ENCODE measurements around the gene KRT20. TPM values are rescaled to one million over a fixed set of nuclear protein-coding genes. Genes with fewer than 3 reads are reported as not detected.

KRT20 gene
- polyA plus RNA-seq, 3 donors: not detected

GRCh38 chr17:40852364-40852763 lies 32.7 kb downstream of the KRT20 start:
- no peak for DNase-seq
- no peaks in the 10 kb centered on the region for H3K4me1 ChIP-seq (ENCODE audit: control insufficient read depth in 1 of 2, insufficient read depth in 2 of 2, low read length in 2 of 2)
- no peak overlapping the region for H3K4me2 ChIP-seq (replicated peaks; ENCODE audit: extremely low read depth, low read length, poor library complexity, severe bottlenecking)
- Mint-ChIP-seq H3K4me1 (no peaks in the 10 kb centered on the region), H3K4me3 (no peak overlapping the region), H3K9me3 (peaks cover 0 to 2% (median 0%) of the 10 kb centered on the region in 7 donors), H3K27ac (no peak overlapping the region), H3K36me3 (no peaks in the 10 kb centered on the region), H3K27me3 (ENCODE audit: low read depth in 3 of 3) (peaks cover 3 to 18% (median 13%) of the 10 kb centered on the region in 3 donors)
- TF ChIP-seq CTCF (IDR thresholded peaks at IDR 0.05): no peak
- H3K4me3 ChIP-seq (replicated peaks in 1 of 3; ENCODE audit: low read depth in 2 of 3, low read length in 3 of 3): no peak overlapping the region
- intact Hi-C loops (cut with micrococcal nuclease): no loop called here
- no peaks in the 10 kb centered on the region for H3K9me3 ChIP-seq (replicated peaks in 1 of 2; ENCODE audit: control insufficient read depth in 1 of 2, insufficient read depth in 1 of 2, low read length in 2 of 2)
- no peak overlapping the region for H2AFZ ChIP-seq (ENCODE audit: insufficient read depth, low read depth, low read length, poor library complexity, severe bottlenecking)
- H3K36me3 ChIP-seq (replicated peaks in 1 of 2; ENCODE audit: control insufficient read depth in 1 of 2, insufficient read depth in 2 of 2, low read length in 2 of 2): no peaks in the 10 kb centered on the region
- no peak overlapping the region for H3K27ac ChIP-seq (ENCODE audit: low read depth in 1 of 2, low read length in 2 of 2)
- 63% methylated on average over 1 of the region's 1 CpG for WGBS (ENCODE audit: insufficient coverage)
- no peak overlapping the region for H3K9ac ChIP-seq (ENCODE audit: insufficient read depth, low read length, poor library complexity, severe bottlenecking)
- H4K20me1 ChIP-seq (ENCODE audit: insufficient read depth, low read length): no peaks in the 10 kb centered on the region
- no peaks in the 10 kb centered on the region for H3K79me2 ChIP-seq (ENCODE audit: insufficient read depth, low read length)
- peaks cover 2 to 15% of the 10 kb centered on the region in 2 donors for H3K27me3 ChIP-seq (ENCODE audit: control insufficient read depth in 2 of 2, insufficient read depth in 2 of 2, low read length in 2 of 2)

GRCh38 chr17:40850293-40850972 lies 34.6 kb downstream of the KRT20 start:
- H3K36me3 Mint-ChIP-seq: no peaks in the 10 kb centered on the region
- H2AFZ ChIP-seq (ENCODE audit: insufficient read depth, low read depth, low read length, poor library complexity, severe bottlenecking): no peak overlapping the region
- WGBS (ENCODE audit: insufficient coverage): no CpG with 5 or more reads among the region's 3 CpGs

More at GRCh38 chr17:40850293-40850972, 34.6 kb downstream of the KRT20 start:
- intact Hi-C loops (cut with micrococcal nuclease): no loop called here
- Mint-ChIP-seq H3K4me3 (no peak overlapping the region), H3K4me1 (no peaks in the 10 kb centered on the region), H3K27ac (no peak overlapping the region), H3K27me3 (ENCODE audit: low read depth in 3 of 3) (peaks cover 7 to 28% (median 21%) of the 10 kb centered on the region in 3 donors), H3K9me3 (peaks cover 0 to 2% (median 0%) of the 10 kb centered on the region in 7 donors)
- no peak for DNase-seq
- no peak overlapping the region for H3K4me3 ChIP-seq (replicated peaks in 1 of 3; ENCODE audit: low read depth in 2 of 3, low read length in 3 of 3)
- H3K27ac ChIP-seq (ENCODE audit: low read depth in 1 of 2, low read length in 2 of 2): no peak overlapping the region
- H3K27me3 ChIP-seq (ENCODE audit: control insufficient read depth in 2 of 2, insufficient read depth in 2 of 2, low read length in 2 of 2): peaks cover 8 to 18% of the 10 kb centered on the region in 2 donors
- no peak for TF ChIP-seq CTCF (IDR thresholded peaks at IDR 0.05)
- no peaks in the 10 kb centered on the region for H3K9me3 ChIP-seq (replicated peaks in 1 of 2; ENCODE audit: control insufficient read depth in 1 of 2, insufficient read depth in 1 of 2, low read length in 2 of 2)
- H4K20me1 ChIP-seq (ENCODE audit: insufficient read depth, low read length): no peaks in the 10 kb centered on the region
- H3K79me2 ChIP-seq (ENCODE audit: insufficient read depth, low read length): no peaks in the 10 kb centered on the region
- no peak overlapping the region for H3K9ac ChIP-seq (ENCODE audit: insufficient read depth, low read length, poor library complexity, severe bottlenecking)
- H3K4me2 ChIP-seq (replicated peaks; ENCODE audit: extremely low read depth, low read length, poor library complexity, severe bottlenecking): no peak overlapping the region
- H3K36me3 ChIP-seq (replicated peaks in 1 of 2; ENCODE audit: control insufficient read depth in 1 of 2, insufficient read depth in 2 of 2, low read length in 2 of 2): no peaks in the 10 kb centered on the region
- no peaks in the 10 kb centered on the region for H3K4me1 ChIP-seq (ENCODE audit: control insufficient read depth in 1 of 2, insufficient read depth in 2 of 2, low read length in 2 of 2)
